ENCODE results near the gene SIDT2. TPM values are rescaled to one million over a fixed set of nuclear protein-coding genes. Genes with fewer than 3 reads are reported as not detected.

The SIDT2 gene
- total and polyA plus RNA-seq, 2 of the 13 experiments (the other 11 are each of a cell fraction or from before 2014, with no cell fraction given), result 11.5 to 28.0 TPM

GRCh38 chr11:117144477-117145392 lies 33.8 kb upstream of the SIDT2 start (continued):
- TF ChIP-seq BRF2 (CRISPR knock-in tag; IDR thresholded peaks at IDR 0.05), result no peak
- TF ChIP-seq ZNF7 (CRISPR knock-in tag; IDR thresholded peaks at IDR 0.05), result no peak
- 0 out of 2 replicates have a peak, but pooled peaks have one; percentile 71 for TF ChIP-seq SMYD3 (CRISPR knock-in tag; IDR thresholded peaks at IDR 0.05)
- no peak for TF ChIP-seq SMAD9 (CRISPR knock-in tag; IDR thresholded peaks at IDR 0.05)
- TF ChIP-seq MAFG (CRISPR knock-in tag; IDR thresholded peaks at IDR 0.05), result no peak
- no peak for TF ChIP-seq NR2F1 (CRISPR knock-in tag; IDR thresholded peaks at IDR 0.05)
- TF ChIP-seq MEIS2 (CRISPR knock-in tag; IDR thresholded peaks at IDR 0.05), result no peak
- TF ChIP-seq ZNF546 (CRISPR knock-in tag; conservative IDR thresholded peaks at IDR 0.05), result no peak
- no peak for TF ChIP-seq MXD4 (CRISPR knock-in tag; IDR thresholded peaks at IDR 0.05)
- no peak for TF ChIP-seq TOE1 (CRISPR knock-in tag; IDR thresholded peaks at IDR 0.05)
- TF ChIP-seq TRAFD1 (CRISPR knock-in tag; IDR thresholded peaks at IDR 0.05; ENCODE audit: borderline replicate concordance), result no peak
- TF ChIP-seq RARG (CRISPR knock-in tag; IDR thresholded peaks at IDR 0.05; ENCODE audit: low read depth), result no peak; the same call in 1 of the 2 replicates
- no peak for TF ChIP-seq ZNF557 (CRISPR knock-in tag; IDR thresholded peaks at IDR 0.05)
- no peak for TF ChIP-seq THAP7 (CRISPR knock-in tag; IDR thresholded peaks at IDR 0.05)
- no peak for TF ChIP-seq ZBTB4 (CRISPR knock-in tag; IDR thresholded peaks at IDR 0.05; ENCODE audit: borderline replicate concordance)
- no peak for TF ChIP-seq FUBP1 (CRISPR knock-in tag; IDR thresholded peaks at IDR 0.05; ENCODE audit: borderline replicate concordance)
- no peak for TF ChIP-seq MTF2 (CRISPR knock-in tag; IDR thresholded peaks at IDR 0.05; ENCODE audit: borderline replicate concordance)
- TF ChIP-seq ZFAT (CRISPR knock-in tag; conservative IDR thresholded peaks at IDR 0.05), result no peak
- no peak for TF ChIP-seq NKX3-1 (CRISPR knock-in tag; IDR thresholded peaks at IDR 0.05)
- no peak for TF ChIP-seq ERF (CRISPR knock-in tag; IDR thresholded peaks at IDR 0.05)
- no peak for TF ChIP-seq ZMAT3 (CRISPR knock-in tag; conservative IDR thresholded peaks at IDR 0.05)

All from HepG2 (cell line).